ENCODE data around the gene STYXL2. TPM values are rescaled to one million over a fixed set of nuclear protein-coding genes. Genes with fewer than 3 reads are reported as not detected.

Gene STYXL2
- total RNA-seq, 1 donor from 2014 or later = not detected

DNA sequence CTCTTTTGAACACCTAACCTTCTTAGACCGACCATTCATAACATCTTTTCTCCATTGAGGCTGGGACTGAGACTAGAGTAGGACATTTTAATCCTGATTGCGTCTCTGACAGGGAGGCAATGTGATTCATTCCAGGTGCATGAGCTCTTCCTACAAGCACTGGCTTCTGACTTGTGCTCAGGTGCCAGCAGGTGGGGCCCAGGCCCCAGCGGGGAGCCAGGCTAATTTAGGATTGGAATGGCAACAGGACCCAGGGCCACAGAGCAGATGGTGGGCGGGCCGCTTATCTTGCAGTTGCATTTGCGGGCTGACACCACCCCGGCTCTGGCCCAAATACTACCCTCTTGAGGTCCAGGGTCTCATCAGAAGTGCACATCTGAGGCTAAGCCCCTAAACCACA lies 7.8 kb upstream of the STYXL2 start:
- TF ChIP-seq, protein P1, sequence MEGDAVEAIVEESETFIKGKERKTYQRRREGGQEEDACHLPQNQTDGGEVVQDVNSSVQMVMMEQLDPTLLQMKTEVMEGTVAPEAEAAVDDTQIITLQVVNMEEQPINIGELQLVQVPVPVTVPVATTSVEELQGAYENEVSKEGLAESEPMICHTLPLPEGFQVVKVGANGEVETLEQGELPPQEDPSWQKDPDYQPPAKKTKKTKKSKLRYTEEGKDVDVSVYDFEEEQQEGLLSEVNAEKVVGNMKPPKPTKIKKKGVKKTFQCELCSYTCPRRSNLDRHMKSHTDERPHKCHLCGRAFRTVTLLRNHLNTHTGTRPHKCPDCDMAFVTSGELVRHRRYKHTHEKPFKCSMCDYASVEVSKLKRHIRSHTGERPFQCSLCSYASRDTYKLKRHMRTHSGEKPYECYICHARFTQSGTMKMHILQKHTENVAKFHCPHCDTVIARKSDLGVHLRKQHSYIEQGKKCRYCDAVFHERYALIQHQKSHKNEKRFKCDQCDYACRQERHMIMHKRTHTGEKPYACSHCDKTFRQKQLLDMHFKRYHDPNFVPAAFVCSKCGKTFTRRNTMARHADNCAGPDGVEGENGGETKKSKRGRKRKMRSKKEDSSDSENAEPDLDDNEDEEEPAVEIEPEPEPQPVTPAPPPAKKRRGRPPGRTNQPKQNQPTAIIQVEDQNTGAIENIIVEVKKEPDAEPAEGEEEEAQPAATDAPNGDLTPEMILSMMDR (IDR thresholded peaks at IDR 0.05; ENCODE audit: unreplicated experiment) = no peak
- no peaks in the 10 kb centered on the region for H3K36me3 Mint-ChIP-seq (ENCODE audit: insufficient read depth)
- peaks cover 6% of the 10 kb centered on the region for H3K27me3 Mint-ChIP-seq
- H3K4me1 Mint-ChIP-seq (ENCODE audit: low read depth) = no peaks in the 10 kb centered on the region
- no peak for DNase-seq (ENCODE audit: low spot score, unreplicated experiment)
- no peak overlapping the region for H3K4me3 Mint-ChIP-seq (ENCODE audit: low read depth)
- H3K9me3 Mint-ChIP-seq (ENCODE audit: low read depth) = no peaks in the 10 kb centered on the region
- no peak overlapping the region for H3K27ac Mint-ChIP-seq

DNA sequence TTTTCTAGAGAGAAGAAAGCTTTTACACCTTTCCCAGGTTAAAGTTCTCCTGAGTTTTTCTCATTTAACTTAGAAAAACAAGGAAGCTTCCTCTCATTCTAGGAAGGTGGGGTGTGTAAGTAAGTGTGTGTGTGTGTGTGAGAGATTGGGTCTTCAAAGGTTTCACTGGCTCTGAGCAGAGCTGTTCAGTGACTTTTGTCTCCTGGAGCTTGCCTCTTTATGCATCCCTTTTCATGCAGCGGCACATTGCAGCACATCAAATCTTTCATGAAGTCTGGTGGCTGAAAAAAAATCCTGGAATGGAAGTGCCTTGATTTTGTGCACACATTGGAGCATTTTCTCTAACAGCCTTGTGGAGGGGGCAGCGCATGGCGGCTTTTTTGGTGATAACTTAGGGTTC lies 7.1 kb upstream of the STYXL2 start:
- no peak for DNase-seq (ENCODE audit: low spot score, unreplicated experiment)
- H3K27ac Mint-ChIP-seq = no peak overlapping the region
- no peaks in the 10 kb centered on the region for H3K4me1 Mint-ChIP-seq (ENCODE audit: low read depth)
- TF ChIP-seq, protein P1 (IDR thresholded peaks at IDR 0.05; ENCODE audit: unreplicated experiment) = no peak
- H3K9me3 Mint-ChIP-seq (ENCODE audit: low read depth) = no peaks in the 10 kb centered on the region
- no peaks in the 10 kb centered on the region for H3K36me3 Mint-ChIP-seq (ENCODE audit: insufficient read depth)
- H3K27me3 Mint-ChIP-seq = peaks cover 4% of the 10 kb centered on the region
- no peak overlapping the region for H3K4me3 Mint-ChIP-seq (ENCODE audit: low read depth)

DNA sequence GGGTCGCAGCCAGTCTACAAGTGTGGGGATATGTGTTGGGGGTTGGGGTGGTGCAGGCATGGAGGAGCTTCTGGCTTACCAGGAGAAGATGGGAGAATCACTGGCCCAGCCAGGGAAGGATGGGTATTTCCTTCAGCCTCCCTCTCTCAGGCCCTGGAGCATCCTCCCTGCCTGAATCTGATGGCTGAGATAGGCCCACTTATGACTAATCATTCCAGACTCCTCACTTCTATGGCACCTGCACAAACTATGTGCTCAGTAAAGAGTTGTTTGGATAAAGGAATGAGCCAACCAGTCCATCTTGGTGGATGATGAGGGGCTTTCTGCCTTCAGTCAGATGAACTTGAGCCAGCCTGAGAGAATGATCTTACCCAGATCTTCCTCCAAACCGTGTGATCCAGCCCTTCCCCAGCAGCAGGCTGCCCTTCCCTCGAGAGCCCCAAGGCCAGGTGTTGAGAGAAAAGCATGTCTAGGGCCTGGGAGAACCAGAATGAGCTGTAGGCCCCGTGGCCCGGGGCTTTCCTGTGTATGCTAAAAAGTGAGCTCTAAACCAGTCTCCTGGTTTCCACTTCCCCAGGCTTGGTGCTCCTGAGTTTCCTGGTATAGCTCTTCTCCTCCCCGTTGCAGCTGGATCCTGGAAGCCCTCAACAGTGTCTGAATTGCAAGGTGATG lies 5.0 kb upstream of the STYXL2 start:
- no peaks in the 10 kb centered on the region for H3K36me3 Mint-ChIP-seq (ENCODE audit: insufficient read depth)
- peaks cover 4% of the 10 kb centered on the region for H3K27me3 Mint-ChIP-seq
- no peak for DNase-seq (ENCODE audit: low spot score, unreplicated experiment)
- H3K4me3 Mint-ChIP-seq (ENCODE audit: low read depth) = no peak overlapping the region
- no peak overlapping the region for H3K27ac Mint-ChIP-seq
- H3K9me3 Mint-ChIP-seq (ENCODE audit: low read depth) = no peaks in the 10 kb centered on the region
- TF ChIP-seq, protein P1 (IDR thresholded peaks at IDR 0.05; ENCODE audit: unreplicated experiment) = no peak
- no peaks in the 10 kb centered on the region for H3K4me1 Mint-ChIP-seq (ENCODE audit: low read depth)

DNA sequence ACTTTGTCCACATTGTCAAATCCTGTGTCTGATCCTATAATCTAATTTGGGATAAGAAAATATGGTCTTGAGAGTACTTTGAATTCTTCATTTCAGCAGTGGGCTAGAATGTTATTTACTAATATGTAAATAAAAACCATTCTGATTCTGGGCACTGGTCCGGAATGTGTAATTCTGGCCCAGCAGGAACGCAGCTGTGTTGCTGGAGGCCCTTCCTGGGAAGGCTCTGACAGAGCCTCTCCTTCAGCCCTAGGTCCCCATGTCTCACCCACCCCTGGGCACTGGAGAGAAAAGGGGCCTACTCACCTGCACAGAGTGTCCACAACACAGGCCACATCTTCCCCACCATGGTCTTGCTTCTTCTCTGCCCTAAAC lies 3.9 kb upstream of the STYXL2 start:
- Mint-ChIP-seq H3K27me3 (peaks cover 4% of the 10 kb centered on the region), H3K36me3 (ENCODE audit: insufficient read depth) (no peaks in the 10 kb centered on the region), H3K4me1 (ENCODE audit: low read depth) (no peaks in the 10 kb centered on the region), H3K9me3 (ENCODE audit: low read depth) (no peaks in the 10 kb centered on the region), H3K4me3 (ENCODE audit: low read depth) (no peak overlapping the region), H3K27ac (no peak overlapping the region)
- DNase-seq (ENCODE audit: low spot score, unreplicated experiment) = no peak
- TF ChIP-seq, protein P1 (IDR thresholded peaks at IDR 0.05; ENCODE audit: unreplicated experiment) = no peak

DNA sequence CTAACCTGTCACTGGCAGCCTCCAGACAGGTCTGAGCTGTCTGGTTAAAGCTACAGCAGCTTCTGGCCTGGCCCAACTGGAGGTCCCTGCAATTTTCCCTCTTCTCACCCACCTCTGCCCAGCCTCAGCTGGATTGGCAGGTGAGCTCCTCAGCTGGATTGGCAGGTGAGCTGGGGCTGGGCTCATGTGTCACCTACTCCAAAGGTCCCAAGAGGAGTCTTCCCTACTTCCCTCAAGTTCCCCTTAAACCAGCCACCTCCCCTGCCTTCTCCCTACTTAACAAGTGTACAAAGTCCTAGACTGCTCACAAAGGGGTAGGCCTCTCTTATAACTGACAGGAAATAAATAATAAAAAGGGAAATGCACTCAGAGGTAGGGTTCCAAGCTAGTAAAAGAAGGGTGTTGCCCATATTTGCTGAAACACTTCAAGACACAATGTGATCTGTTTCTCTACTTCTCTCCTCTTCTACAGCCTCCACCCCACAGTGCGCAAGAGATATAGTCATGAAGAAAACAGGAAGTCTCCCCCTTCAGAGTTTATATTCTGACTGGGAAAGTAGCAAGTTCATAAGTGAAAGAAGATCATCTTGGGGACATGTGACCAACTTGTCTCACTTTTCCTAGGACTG lies 3.4 kb upstream of the STYXL2 start, which contains the start of gene GPA33:
Gene GPA33 (minus strand): TSS at position 64 of the 629 bp plus-strand sequence. CDS start 90 bp downstream, outside the sequence.
- H3K36me3 Mint-ChIP-seq (ENCODE audit: insufficient read depth) = no peaks in the 10 kb centered on the region
- no peaks in the 10 kb centered on the region for H3K4me1 Mint-ChIP-seq (ENCODE audit: low read depth)
- H3K9me3 Mint-ChIP-seq (ENCODE audit: low read depth) = no peaks in the 10 kb centered on the region
- peaks cover 4% of the 10 kb centered on the region for H3K27me3 Mint-ChIP-seq
- TF ChIP-seq, protein P1 (IDR thresholded peaks at IDR 0.05; ENCODE audit: unreplicated experiment) = no peak
- H3K27ac Mint-ChIP-seq = no peak within 1 kb of the TSS
- no peak for DNase-seq (ENCODE audit: low spot score, unreplicated experiment)
- H3K4me3 Mint-ChIP-seq (ENCODE audit: low read depth) = no peak within 1 kb of the TSS
